ENCODE measurements around the gene MT3.

Gene MT3

DNA sequence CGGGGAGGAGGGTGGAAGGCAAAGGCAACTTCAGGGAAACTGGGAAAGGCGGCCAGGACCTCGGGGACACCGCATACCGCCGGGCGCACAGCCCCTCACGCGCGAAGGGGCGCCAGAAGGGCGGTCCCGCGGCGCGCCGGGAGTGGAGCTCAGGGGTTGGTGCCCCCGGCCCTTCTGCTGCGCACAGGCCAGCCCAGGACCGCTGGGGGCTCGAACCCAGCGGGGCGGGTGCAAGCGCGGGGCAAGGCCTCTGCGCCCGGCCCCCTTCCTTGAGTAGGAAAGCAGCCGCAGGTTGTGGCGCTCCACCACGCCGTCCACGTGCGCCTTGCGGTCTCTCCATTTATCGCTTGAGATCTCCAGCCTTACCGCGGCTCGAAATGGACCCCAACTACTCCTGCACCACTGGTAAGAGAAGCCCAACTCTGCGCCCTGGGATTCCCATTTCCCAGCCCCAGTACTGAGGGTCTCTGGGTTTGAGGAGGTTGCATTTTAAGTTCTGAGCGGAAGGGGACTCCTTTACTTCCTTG is 46.2 kb downstream of the MT3 start:
- TF ChIP-seq FEZF1 (tag by site-specific recombination; IDR thresholded peaks at IDR 0.05), result no peak
- TF ChIP-seq ZNF221 (tag by site-specific recombination; IDR thresholded peaks at IDR 0.05; ENCODE audit: borderline replicate concordance), result no peak
- TF ChIP-seq, protein P1, sequence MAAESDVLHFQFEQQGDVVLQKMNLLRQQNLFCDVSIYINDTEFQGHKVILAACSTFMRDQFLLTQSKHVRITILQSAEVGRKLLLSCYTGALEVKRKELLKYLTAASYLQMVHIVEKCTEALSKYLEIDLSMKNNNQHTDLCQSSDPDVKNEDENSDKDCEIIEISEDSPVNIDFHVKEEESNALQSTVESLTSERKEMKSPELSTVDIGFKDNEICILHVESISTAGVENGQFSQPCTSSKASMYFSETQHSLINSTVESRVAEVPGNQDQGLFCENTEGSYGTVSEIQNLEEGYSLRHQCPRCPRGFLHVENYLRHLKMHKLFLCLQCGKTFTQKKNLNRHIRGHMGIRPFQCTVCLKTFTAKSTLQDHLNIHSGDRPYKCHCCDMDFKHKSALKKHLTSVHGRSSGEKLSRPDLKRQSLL (tag by site-specific recombination; IDR thresholded peaks at IDR 0.05), result no peak
- TF ChIP-seq ZNF239 (tag by site-specific recombination; IDR thresholded peaks at IDR 0.05), result no peak
- TF ChIP-seq ZNF624 (tag by site-specific recombination; IDR thresholded peaks at IDR 0.05), result no peak
- TF ChIP-seq, protein P2, sequence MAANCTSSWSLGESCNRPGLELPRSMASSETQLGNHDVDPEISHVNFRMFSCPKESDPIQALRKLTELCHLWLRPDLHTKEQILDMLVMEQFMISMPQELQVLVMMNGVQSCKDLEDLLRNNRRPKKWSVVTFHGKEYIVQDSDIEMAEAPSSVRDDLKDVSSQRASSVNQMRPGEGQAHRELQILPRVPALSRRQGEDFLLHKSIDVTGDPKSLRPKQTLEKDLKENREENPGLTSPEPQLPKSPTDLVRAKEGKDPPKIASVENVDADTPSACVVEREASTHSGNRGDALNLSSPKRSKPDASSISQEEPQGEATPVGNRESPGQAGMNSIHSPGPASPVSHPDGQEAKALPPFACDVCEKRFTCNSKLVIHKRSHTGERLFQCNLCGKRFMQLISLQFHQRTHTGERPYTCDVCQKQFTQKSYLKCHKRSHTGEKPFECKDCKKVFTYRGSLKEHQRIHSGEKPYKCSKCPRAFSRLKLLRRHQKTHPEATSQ (tag by site-specific recombination; IDR thresholded peaks at IDR 0.05), result no peak
- TF ChIP-seq, protein P3, sequence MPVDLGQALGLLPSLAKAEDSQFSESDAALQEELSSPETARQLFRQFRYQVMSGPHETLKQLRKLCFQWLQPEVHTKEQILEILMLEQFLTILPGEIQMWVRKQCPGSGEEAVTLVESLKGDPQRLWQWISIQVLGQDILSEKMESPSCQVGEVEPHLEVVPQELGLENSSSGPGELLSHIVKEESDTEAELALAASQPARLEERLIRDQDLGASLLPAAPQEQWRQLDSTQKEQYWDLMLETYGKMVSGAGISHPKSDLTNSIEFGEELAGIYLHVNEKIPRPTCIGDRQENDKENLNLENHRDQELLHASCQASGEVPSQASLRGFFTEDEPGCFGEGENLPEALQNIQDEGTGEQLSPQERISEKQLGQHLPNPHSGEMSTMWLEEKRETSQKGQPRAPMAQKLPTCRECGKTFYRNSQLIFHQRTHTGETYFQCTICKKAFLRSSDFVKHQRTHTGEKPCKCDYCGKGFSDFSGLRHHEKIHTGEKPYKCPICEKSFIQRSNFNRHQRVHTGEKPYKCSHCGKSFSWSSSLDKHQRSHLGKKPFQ (tag by site-specific recombination; IDR thresholded peaks at IDR 0.05), result no peak
- TF ChIP-seq ZNF366 (tag by site-specific recombination; conservative IDR thresholded peaks at IDR 0.05), result no peak
- no peak for TF ChIP-seq GLIS2 (tag by site-specific recombination; IDR thresholded peaks at IDR 0.05)
- no peak for TF ChIP-seq ZNF626 (tag by site-specific recombination; IDR thresholded peaks at IDR 0.05)
- no peak for TF ChIP-seq SP3 (tag by site-specific recombination; IDR thresholded peaks at IDR 0.05)
- no peak for TF ChIP-seq ZNF133 (tag by site-specific recombination; IDR thresholded peaks at IDR 0.05)
- no peak for TF ChIP-seq ZNF114 (tag by site-specific recombination; IDR thresholded peaks at IDR 0.05)
- Histone ChIP-seq H3K36me3 (ENCODE audit: control insufficient read depth in 2 of 2, insufficient read depth in 1 of 2, low read length in 2 of 2) (no peaks in the 10 kb centered on the region), H3K9me3 (ENCODE audit: control insufficient read depth, insufficient read depth, low read depth, low read length) (no peaks in the 10 kb centered on the region), H3K27ac (ENCODE audit: extremely low read depth, low read depth, low read length) (no peak overlapping the region), H3K4me3 (ENCODE audit: low read depth, low read length) (no peak overlapping the region), H3K4me1 (ENCODE audit: control insufficient read depth, insufficient read depth, low read length) (no peaks in the 10 kb centered on the region)
- POLR2A ChIA-PET, result no interaction called here
- CTCF ChIA-PET, result interaction anchor here (0.6 kb wide), 1 partner anchor 32 kb away, joined by 3 read pairs; no protein-coding TSS in a partner anchor

DNA sequence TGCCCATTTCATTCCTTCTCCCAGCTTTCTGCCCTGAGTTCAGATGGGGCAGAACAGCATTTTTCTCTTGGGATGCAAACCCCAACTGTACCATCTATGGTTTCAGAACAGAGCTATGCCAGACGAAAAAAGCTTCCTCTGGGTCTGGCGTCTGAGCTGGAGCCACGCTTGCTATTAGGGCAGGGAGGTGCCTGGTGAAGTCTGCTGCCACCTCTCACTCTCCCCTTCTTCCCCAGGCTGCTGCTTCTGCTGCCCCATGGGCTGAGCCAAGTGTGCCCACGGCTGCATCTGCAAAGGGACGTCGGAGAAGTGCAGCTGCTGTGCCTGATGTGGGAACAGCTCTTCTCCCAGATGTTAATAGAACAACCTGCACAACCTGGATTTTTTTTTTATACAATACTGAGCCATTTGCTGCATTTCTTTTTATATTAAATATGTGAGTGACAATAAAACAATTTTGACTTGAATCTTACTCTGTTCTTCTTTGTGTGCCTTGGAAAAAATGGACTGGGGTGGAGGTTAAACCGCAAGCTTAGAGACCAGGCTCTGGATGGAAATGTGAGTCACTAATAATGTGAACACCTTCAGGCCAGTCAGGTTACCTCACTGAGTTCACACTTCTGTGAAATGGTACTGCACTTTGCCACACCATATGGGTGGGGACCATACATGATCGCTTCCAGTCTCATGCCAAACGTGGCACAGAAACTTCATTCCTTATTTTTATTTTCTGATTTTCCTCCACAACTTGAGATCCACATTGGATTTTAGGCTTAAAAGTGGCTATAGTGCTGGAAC is 47.5 kb downstream of the MT3 start:
- H3K9me3 ChIP-seq (ENCODE audit: control insufficient read depth, insufficient read depth, low read depth, low read length), result no peaks in the 10 kb centered on the region
- H3K4me1 ChIP-seq (ENCODE audit: control insufficient read depth, insufficient read depth, low read length), result no peaks in the 10 kb centered on the region
- ChIA-PET CTCF (interaction anchor here (0.7 kb wide), 1 partner anchor 14 kb away, joined by 3 read pairs; no protein-coding TSS in a partner anchor), POLR2A (no interaction called here)
- no peak overlapping the region for H3K4me3 ChIP-seq (ENCODE audit: low read depth, low read length)
- H3K27ac ChIP-seq (ENCODE audit: extremely low read depth, low read depth, low read length), result no peak overlapping the region
- no peaks in the 10 kb centered on the region for H3K36me3 ChIP-seq (ENCODE audit: control insufficient read depth in 2 of 2, insufficient read depth in 1 of 2, low read length in 2 of 2)
- TF ChIP-seq ZSCAN23 (tag by site-specific recombination; IDR thresholded peaks at IDR 0.05), result no peak
- no peak for TF ChIP-seq ZNF624 (tag by site-specific recombination; IDR thresholded peaks at IDR 0.05)
- TF ChIP-seq, protein P4, sequence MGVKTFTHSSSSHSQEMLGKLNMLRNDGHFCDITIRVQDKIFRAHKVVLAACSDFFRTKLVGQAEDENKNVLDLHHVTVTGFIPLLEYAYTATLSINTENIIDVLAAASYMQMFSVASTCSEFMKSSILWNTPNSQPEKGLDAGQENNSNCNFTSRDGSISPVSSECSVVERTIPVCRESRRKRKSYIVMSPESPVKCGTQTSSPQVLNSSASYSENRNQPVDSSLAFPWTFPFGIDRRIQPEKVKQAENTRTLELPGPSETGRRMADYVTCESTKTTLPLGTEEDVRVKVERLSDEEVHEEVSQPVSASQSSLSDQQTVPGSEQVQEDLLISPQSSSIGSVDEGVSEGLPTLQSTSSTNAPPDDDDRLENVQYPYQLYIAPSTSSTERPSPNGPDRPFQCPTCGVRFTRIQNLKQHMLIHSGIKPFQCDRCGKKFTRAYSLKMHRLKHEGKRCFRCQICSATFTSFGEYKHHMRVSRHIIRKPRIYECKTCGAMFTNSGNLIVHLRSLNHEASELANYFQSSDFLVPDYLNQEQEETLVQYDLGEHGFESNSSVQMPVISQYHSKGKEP (tag by site-specific recombination; IDR thresholded peaks at IDR 0.05), result no peak
- no peak for TF ChIP-seq ZNF701 (tag by site-specific recombination; IDR thresholded peaks at IDR 0.05)
- TF ChIP-seq ZNF19 (tag by site-specific recombination; IDR thresholded peaks at IDR 0.05; ENCODE audit: low read depth), result no peak
- no peak for TF ChIP-seq ZBTB8A (tag by site-specific recombination; IDR thresholded peaks at IDR 0.05)
- no peak for TF ChIP-seq FEZF1 (tag by site-specific recombination; IDR thresholded peaks at IDR 0.05)
- TF ChIP-seq, protein P5, sequence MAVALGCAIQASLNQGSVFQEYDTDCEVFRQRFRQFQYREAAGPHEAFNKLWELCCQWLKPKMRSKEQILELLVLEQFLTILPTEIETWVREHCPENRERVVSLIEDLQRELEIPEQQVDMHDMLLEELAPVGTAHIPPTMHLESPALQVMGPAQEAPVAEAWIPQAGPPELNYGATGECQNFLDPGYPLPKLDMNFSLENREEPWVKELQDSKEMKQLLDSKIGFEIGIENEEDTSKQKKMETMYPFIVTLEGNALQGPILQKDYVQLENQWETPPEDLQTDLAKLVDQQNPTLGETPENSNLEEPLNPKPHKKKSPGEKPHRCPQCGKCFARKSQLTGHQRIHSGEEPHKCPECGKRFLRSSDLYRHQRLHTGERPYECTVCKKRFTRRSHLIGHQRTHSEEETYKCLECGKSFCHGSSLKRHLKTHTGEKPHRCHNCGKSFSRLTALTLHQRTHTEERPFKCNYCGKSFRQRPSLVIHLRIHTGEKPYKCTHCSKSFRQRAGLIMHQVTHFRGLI (tag by site-specific recombination; IDR thresholded peaks at IDR 0.05), result no peak
- no peak for TF ChIP-seq EGR2 (tag by site-specific recombination; IDR thresholded peaks at IDR 0.05; ENCODE audit: low read depth)
- no peak for TF ChIP-seq RBAK (tag by site-specific recombination; IDR thresholded peaks at IDR 0.05)
- no peak for TF ChIP-seq ZXDB (tag by site-specific recombination; IDR thresholded peaks at IDR 0.05)
- no peak for TF ChIP-seq ZNF707 (tag by site-specific recombination; IDR thresholded peaks at IDR 0.05)
- TF ChIP-seq, protein P6, sequence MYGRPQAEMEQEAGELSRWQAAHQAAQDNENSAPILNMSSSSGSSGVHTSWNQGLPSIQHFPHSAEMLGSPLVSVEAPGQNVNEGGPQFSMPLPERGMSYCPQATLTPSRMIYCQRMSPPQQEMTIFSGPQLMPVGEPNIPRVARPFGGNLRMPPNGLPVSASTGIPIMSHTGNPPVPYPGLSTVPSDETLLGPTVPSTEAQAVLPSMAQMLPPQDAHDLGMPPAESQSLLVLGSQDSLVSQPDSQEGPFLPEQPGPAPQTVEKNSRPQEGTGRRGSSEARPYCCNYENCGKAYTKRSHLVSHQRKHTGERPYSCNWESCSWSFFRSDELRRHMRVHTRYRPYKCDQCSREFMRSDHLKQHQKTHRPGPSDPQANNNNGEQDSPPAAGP (tag by site-specific recombination; IDR thresholded peaks at IDR 0.05), result no peak
- TF ChIP-seq ZNF138 (tag by site-specific recombination; IDR thresholded peaks at IDR 0.05; ENCODE audit: borderline replicate concordance), result no peak
- TF ChIP-seq KLF9 (tag by site-specific recombination; IDR thresholded peaks at IDR 0.05; ENCODE audit: low read depth), result no peak
- no peak for TF ChIP-seq ZNF48 (tag by site-specific recombination; IDR thresholded peaks at IDR 0.05)

Data from HEK293 (cell line).